T-helper 1 cell (primary cell): ENCODE data around the gene GNG12.

ENCODE experiments used
- DNase-seq, 5 donors: peaks; one replicate each; pipeline ENCODE4 v3.0.0-alpha.2; 2012 to 2020

Gene GNG12

DNA sequence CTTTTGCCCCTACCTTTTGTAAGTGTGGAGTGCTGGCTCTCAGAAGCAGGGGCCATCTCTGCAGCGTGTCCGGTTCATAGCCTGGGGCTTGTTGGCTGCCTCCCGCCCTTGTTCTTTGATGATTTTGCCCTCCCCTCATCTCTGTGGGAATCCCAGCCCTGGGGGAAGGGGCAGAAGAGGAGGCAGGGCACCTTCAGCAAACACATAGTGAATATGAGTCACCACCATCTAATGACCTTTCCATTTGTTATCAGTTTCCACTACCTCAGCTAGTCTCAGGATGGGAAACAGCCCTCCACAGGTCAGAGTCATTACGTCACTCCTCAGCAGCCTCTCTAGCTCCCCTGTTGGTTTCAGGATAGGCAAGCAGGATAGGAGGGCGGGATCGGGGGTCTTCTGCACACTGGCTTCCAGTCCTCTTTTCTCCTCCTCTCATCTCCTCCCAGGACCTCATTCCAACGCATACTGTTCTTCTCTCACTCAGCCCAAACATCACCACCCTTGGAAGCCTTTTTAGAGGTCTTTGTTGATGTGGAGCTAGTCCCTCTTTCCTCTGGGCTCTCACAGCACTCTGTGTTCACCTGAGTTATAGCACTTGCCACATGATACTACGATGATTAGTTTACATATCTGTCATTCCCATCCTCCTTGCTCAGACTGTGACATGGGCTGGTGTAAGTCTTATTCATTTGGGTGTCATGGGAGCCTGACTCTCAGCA is 132.4 kb downstream of the GNG12 start:
- peak in 1 of 5 donors; percentile 5 for DNase-seq

DNA sequence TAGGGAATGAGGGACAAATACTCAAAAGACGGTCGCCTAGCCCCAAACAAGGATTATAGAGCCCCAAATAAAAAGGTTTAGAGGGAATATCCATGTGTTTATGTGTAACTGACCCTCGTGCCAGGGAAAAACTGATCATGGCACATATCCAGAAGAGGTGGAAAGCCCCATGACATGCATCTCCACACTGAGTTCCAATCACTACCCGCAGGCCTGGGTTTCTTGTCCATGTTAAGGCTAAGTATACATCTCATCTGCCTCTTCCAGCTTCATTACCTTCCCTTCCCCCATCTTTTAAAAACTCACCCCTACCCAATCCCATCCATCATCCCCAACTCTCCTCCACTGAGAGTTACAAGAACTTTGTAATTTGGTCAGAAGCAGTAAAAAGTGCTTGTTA is 133.0 kb downstream of the GNG12 start:
- no peak for DNase-seq

DNA sequence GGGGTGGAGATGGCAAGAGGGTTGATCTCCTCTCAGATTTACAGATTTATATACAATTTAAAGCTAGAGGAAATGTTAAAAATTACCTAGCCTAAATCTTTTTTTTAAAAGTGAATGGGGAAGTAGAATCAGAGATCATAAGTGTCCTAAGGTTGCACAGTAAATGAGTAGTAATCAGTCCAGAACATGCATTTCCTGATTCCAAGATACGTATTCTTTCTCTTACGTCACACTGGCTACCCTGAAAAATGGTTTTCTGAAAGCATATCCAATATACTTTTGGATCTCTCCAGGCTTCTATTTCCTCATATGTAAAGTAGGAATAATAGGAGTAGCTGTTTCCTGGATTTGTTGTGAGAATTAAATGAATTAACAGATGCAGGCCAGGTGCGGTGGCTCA is 136.6 kb downstream of the GNG12 start:
- DNase-seq = no peak

DNA sequence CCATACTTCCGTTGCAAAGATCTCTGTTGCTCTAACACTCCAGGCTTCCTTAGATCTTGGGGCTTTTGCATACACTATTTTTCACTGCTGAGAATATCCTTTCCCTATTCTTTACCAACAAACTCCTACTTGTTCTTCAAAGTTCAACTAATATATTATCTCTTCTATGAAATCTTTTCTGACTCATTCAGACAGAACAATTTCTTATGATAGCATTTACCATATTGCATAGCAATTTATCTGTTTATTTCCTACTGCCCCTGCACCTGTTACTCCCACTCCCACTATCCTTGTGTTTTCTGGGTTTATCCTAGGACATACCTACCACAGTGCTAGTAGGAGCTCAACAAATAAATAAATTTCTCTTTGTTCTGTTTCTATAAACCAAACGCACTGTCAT is 137.3 kb downstream of the GNG12 start:
- no peak for DNase-seq

DNA sequence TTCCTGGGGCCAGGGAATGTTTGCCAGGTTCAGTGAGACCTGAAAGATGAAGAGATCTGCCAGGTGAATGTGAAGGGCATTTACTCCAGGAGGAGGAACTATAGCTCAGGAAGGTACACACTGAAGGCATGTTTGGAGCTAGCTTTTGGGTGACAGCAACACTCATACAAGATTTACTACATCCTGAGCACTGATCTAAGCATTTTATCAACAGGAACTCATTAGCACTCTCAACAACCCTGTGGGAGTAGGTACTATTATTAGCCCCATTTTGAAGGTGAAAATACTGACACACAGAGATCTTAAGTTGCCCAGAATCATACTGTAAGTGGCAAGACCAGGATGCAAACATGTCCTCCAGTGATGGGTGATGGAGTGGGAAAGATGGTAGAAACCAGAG is 141.6 kb downstream of the GNG12 start:
- no peak for DNase-seq

DNA sequence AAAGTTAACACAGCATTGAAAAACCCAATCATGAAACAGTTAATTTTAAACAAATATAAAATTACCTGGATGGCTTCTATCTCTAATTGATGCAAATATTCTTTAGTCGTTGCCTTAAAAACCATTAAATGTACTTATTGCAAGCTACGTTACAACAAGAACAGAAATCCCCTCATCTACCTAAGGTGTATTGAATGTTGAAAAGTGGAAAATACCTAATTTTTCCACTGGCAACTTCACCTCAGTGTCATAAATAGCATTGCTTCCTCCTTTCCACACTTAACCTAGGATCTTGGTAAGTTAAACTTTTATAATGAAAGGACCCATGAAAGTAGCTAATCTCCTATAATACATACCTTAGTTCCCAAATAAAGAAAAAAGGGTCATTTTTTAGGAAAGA is 142.9 kb downstream of the GNG12 start:
- DNase-seq = no peak

DNA sequence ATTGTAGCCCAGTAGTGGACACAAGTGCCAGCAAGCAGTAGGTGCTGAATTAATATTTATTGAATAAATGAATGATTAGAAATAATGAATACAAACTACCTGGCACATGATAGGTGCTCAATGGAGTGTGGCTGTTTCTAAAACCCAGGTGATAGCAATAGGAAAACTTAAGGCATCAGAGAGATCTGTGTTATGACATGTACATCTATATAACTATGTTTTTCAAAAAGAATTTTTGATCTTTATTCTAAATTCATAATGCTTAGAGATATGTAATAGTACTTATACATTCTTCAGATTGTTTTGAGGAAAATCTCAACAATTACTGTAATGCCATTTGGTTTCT is 143.3 kb downstream of the GNG12 start:
- DNase-seq = no peak

DNA sequence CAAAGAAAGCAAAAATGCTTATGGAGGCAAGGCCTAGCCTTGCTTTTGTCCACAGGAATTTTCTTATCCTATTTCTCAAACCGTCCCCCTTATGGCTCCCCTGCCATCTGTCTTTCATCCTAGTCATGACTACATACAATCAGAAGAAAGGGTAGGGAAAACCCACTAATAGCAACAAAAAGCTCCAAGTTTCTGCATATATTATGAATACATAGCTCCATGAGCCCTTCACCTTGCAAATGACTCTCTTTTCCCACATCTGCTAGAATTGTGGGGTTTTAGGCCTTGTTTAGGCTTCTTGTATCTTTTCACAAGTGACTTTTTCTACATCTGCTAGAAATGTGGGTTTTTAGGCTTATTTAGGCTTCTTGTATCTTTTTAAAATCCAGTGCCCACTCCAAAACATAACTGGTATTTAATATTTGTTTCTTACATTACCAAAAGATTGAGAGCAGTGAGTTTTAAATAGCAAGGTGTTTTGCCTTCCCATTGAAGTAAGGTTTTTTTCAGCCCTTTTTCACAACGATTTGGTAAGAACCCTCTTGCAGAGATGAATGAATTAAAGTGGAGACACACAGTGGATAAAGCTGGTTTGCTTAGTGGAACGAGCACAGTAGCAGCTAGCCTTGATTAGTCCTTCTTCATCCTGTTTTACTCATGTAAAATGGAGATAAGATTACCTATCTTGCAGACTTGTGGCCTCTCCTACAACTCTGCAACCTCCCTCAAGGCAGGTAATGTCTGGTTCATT is 143.8 kb downstream of the GNG12 start:
- no peak for DNase-seq

DNA sequence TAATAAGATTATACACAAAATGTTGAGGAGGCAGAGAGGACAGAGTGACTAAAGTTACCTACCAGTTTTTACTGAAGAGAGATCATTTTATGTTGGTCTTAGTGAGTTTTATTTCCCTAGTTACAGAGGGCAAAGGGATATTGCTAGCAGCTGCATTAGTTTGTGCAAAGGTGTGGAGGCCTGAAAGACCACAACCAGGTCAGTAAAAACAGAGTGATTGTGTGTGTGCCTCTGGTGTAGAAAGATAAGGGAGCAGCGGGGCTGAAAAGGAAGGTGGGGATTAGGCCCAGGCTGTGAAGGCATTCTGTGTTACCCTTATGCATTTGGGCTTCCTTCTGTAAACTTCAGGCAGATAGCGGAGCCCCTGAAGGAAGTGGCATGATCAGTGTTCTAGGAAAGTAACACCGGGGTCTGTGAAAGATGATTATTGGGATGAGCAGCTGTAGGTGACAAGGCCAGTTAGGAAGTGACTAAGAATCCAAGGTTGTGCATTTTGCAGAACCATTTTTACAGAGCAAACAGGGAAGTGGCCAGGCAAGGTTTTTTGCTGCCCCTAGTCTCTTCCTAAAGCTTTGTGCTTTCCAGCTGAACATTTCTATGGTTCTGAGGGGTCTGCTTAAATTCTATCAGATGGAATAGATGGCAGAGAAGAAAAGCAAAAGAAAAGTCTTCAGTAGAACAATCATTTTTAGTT is 144.6 kb downstream of the GNG12 start:
- no peak for DNase-seq

DNA sequence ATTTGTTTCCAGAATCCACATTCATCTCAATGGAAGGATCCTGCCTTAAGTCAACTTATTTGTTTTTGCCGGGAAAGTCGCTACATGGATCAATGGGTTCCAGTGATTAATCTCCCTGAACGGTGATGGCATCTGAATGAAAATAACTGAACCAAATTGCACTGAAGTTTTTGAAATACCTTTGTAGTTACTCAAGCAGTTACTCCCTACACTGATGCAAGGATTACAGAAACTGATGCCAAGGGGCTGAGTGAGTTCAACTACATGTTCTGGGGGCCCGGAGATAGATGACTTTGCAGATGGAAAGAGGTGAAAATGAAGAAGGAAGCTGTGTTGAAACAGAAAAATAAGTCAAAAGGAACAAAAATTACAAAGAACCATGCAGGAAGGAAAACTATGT is 145.6 kb downstream of the GNG12 start:
- DNase-seq = no peak

DNA sequence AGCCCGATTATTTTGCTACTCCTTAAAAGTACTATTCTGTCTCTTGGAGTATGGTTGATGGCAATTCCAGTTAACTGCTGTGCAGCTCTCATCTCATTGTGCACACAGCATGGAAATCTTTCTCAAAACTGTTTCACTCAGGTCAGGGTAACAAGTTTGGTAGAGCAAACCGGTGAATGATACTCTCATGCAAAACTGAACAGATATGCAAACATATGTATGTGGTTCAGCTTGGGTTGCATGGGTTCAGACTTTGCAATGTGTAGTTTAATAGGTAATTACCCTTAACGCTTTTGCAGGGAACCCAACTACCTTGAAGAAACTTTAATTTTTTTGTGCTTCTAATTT is 146.1 kb downstream of the GNG12 start:
- no peak for DNase-seq

DNA sequence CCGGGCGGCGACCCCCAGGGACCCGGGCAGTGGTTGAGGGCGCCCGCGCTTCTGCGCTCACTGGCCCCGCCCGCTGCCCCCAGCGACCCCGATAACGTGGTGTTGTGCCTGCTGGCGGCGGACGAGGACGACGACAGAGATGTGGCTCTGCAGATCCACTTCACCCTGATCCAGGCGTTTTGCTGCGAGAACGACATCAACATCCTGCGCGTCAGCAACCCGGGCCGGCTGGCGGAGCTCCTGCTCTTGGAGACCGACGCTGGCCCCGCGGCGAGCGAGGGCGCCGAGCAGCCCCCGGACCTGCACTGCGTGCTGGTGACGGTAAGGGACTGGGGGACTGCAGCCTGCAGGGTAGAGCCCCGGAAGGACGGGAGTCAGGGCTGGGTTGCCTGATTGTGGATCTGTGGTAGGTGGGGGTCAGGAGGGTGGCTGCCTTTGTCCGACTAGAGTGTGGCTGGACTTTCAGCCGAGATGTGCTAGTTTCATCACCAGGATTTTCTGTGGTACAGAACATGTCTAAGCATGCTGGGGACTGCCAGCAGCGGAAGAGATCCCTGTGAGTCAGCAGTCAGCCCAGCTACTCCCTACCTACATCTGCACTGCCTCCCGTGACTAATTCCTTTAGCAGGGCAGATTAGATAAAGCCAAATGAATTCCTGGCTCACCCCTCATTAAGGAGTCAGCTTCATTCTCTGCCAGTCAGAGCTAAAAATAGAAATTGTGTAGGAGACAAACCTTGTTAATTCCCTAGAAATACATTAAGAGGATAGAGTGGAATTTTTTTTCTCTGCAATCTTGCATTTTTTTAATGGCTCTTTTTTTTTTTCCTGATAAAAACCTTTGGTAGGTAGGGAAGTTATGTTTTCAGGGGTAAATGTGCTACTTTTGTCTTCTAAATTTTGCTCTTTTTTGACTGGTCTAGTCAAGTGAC is 146.7 kb downstream of the GNG12 start:
- peak; percentile 29 to 81 (median 50) for DNase-seq

DNA sequence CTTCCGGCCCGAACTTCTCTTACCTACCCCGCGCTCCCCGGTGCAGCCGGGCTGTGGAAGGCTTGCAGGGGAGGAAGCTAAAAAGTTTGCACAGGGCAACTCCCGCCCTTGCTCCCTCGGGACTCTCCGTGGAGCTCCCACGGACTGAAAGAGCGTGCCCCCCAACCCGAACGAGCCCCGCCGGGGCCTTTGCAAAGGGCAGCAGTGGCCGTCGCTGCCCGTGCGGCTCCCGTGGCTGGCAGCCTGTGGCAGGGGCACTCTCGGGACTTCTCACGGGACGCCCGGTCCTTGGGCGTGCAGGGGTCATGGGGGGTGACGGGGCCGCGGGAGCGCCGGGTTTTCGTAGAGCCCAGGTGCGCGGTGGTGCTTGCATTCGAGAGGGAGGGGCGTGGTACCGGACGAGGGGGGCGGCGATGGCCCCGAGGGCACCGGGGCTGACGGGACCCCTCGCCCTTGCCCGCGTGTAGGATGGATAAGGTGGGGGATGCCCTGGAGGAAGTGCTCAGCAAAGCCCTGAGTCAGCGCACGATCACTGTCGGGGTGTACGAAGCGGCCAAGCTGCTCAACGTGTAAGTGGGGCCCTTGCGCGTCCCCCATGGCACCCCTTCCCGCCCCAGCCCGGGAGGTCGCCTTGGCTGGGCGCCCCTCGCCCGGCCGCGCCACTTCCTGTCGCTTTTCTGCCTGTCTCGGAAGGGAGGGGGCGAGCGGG is 147.6 kb downstream of the GNG12 start:
- DNase-seq = peak; percentile 32 to 57 (median 47)

DNA sequence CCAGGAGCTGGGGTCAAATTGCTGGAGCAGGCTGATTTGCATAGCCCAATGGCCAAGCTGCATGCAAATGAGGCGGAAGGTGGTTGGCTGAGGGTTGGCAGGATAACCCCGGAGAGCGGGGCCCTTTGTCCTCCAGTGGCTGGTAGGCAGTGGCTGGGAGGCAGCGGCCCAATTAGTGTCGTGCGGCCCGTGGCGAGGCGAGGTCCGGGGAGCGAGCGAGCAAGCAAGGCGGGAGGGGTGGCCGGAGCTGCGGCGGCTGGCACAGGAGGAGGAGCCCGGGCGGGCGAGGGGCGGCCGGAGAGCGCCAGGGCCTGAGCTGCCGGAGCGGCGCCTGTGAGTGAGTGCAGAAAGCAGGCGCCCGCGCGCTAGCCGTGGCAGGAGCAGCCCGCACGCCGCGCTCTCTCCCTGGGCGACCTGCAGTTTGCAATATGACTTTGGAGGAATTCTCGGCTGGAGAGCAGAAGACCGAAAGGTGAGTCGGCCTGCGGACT is 148.2 kb downstream of the GNG12 start, which contains the start of gene GADD45A:
Gene GADD45A (plus strand): TSS at position 135 of the 491 bp plus-strand sequence. CDS start 294 bp downstream, at position 429.
- DNase-seq = peak; percentile 89 to 98 (median 93)

DNA sequence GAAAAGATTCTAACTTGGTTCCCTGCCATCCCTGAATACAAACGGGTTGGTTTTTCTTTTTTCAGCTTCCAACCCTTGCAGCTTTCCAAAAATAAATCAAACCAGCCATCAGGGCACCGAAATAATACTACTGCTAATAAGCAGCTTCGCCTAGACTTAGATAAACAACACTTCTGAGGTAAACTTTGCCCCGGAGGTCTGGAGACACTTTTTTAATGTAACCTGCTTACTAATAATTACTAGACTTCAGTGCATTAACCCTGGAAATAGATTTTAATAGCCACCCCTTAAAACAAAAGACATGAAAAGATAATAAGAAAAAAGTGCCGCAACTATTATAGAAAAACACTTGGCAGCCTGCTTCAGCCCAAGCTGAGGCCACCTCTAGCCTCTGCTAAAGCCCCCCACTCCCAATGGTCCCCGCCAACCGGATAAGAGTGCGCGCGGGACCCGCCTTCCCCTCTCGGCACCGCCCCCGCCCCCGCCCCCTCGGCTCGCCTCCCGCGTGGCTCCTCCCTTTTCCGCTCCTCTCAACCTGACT is 148.7 kb downstream of the GNG12 start:
- no peak for DNase-seq

DNA sequence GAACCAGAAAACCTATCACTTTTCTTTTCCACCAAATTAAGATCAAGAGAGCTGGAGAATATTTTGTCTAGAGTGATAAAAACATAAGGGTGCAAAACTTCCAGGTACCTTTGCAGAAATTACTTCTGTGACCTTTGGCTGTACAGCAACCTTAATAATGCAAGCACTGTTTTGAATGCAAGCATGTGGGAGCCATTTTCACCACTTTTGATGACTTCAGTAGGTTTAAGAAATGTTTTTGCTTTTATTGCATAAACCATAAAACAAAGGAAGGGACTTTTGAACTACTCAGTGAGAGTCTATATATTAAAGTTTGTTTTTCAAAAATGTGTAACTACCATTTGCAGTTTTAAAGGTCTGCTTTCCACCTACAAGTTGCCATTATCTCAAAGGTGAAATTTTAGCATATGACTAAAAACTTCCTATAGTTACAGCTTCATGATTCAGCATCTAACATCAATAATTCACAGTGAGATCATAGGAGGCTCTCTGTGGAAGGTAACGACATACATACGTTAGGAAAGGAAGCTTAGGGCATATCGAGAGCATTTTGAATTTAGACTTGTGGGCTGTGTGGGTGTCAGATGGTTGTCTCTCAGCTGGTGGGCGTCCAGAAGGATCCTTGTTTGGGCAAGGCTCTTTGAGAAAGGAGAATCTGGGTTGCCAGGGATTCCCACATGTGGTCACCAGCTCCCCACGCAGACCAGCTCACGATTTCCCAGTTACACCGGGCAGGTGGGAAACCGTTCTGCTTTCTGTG is 149.3 kb downstream of the GNG12 start:
- DNase-seq = peak in 1 of 5 donors; percentile 33

DNA sequence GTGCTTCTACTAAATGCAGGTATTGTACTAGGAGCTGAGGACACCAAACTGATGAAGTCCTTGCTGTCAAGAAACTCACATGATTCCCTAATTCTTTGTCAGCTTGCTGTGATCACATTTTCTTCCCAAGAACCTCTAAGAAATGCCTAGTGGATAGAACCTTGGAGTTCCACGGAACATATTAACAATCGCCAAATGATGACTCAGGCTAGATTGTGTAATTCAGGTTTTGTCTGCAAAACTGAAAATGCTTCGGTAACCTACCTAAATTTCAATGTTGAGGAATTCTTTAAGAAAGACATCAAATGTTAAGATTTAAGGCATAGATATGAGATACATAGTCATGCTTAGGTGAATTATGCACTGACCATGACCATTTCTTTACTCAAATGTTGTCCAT is 150.0 kb downstream of the GNG12 start:
- no peak for DNase-seq

DNA sequence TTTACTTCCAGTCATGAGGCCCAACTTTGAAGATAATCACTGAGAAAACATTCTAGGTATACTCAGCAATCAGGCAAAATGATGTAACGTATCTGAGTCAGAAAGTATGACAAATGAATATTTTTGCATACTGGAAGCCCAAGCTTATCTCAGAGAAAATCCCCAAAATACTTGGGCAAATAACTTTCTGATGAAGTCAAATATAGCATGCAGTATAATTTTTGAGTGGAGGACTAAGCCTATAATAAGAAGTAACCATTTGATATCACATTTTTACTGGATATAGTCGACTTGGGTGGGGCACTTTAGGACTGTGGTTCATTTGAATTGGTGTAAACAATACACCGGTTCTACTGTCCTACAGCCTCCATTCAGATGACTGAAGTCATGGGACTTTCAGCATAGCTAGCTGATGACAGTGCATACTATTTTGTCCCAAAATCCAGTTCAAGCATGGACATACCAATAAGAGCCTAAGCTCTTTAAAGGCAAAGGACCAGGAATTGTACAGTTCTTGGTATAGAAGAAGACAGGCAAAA is 150.5 kb downstream of the GNG12 start:
- no peak for DNase-seq

DNA sequence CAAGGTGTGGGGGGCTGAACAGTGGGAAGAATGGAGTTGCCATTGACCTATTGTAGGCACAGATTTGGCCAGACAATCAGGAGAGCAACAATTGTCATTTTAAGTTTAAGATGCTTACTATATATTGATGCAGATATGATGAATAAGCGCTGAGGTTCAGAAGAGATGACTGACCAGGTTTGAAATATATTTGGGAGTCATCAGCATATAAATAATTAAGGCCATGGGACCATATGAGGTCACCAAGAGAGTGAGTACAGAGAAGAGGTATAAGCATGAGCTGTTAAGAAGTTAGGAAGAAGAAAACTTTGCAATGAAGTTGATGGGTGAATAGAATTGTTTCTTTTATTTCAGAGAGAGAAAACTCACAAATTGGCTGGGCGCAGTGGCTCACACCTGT is 152.8 kb downstream of the GNG12 start:
- DNase-seq = no peak

DNA sequence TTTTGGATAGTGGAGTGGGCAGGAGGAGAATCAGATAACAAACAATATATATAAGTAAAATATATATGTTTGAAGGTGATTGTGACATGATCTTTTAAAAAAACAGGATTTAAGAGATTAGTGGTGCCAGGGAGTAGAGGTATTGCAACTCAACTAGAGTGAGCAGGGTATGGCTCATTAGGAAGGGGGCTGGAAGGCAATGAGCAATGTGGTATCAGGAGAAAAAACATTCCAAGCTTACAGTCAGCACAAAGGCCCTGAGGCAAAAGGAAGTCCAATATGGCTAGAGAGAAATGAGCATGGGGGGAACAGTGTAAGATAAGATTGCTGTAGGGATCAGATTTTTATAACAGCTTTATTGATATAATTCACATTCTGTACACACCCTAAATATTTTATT is 153.6 kb downstream of the GNG12 start:
- no peak for DNase-seq

DNA sequence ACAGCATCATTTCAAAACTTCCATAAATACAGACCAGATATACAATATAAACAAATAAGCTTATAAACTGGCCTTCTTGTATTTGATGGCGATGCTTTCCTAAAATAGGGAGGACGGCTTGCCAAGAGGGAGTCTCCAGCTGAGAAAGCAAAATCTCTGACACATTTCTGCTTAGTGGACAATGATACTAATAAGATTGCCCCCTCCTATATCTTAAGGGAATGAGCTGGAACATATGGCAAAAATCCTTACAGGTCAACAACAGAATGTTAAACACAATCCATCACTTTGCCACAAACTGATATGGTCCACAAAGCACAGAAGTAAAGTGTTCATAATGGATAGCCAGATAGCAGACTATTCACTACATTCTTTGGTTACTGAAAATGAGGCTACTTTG is 155.3 kb downstream of the GNG12 start:
- DNase-seq = no peak
